ENCODE results near the gene PCMT1.

The PCMT1 gene

DNA sequence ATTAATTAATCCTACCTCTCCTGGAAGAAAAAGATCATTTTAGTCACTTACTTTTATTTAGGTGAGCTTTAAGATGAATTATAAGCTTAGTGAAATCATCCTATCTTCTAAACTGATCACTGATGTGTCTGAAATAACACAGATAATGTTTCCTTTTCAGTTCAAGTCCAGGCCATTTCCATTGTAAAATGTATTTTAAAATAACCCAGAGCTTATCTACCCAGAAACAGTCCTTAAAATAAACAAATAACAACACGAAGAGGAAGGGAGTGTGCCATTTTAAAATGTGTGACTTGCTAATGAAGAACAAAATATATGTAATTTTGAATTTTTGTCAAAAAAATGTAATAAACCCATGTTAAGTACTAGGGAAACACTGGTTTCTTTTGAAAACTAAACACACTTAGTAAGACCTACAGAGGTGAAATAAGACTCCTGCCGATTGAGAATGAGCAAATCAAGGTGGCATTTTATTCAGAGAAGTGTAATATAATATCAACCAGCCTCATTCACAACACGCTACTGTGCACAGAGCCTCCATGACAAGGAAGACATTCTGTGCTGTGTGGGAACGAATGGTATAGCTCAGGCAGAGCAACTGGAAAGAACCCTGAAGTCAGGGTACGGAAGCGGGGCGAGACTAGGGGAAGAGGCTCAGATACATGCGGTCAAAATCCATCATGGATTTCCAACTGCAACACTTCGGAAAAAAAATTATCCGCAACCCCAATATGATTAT lies 106.9 kb downstream of the PCMT1 start:
- DNase-seq: no peak

DNA sequence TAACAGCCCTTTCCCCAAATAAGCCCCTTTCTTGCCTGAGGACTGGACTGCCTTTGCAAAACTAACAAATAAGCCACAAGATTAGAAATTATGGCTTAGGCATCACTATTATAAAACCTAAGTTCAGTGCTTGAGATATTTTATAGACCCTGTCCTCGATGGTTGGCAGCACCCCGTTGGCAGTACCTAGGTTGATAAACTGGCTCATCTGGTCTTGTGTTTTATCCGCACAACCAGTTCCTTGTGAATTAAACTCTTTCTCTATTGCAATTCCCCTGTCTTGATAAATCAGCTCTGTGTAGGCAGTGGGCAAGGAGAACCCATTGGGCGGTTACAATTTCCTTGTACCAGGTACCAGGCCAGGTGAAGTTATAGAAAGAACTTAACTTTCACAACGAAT lies 108.0 kb downstream of the PCMT1 start:
- DNase-seq: no peak

DNA sequence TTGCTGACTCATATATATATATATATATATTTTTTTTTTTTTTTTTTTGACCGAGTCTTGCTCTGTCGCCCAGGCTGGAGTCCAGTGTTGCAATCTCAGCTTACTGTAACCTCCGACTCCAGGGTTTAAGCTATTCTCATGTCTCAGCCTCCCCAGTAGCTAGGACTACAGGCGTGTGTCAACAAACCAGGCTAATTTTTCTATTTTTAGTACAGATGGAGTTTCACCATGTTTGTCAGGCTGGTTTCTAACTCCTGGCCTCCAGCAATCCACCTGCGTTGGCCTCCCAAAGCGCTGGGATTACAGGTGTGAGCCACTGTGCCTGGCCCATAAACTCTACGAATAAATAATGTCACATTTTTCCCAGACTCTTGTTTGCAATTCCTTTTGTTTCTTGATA lies 109.8 kb downstream of the PCMT1 start:
- DNase-seq: no peak

GRCh38 chr6:149859938-149860337 lies 110.4 kb downstream of the PCMT1 start:
- DNase-seq: no peak

DNA sequence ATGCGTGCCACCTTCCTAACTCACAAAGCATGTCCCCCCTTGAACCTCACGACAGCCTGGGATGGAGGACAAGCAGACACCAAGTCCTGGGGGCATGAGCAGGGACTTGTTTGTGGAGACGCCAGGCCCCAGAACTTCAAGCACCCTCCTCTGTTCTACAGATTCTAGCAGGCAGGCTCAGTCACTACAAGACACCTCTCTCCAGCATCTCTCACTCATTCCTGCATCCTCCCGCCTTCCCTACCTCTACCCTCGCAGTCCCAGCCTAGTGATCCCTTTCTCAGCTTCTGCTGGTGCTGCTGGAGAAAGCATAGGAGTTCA lies 110.9 kb downstream of the PCMT1 start:
- DNase-seq: no peak

Data from CD4-positive, alpha-beta T cell treated with Interleukin-6 for 4 hours (primary cell).